NCI-H460 (cell line): ENCODE data around the gene KCTD11. TPM values are rescaled to one million over a fixed set of nuclear protein-coding genes. Genes with fewer than 3 reads are reported as not detected.
"Not testable (repeated sequence)": the region's sequence is repeated elsewhere in the genome, so short reads cannot be mapped to it uniquely, and the experiment has no call there.

Experiments used
- DNase-seq: peaks from one replicate; pipeline ENCODE4 v3.0.0-alpha.2; 2016; ENCODE audit warnings: low read depth; ENCODE audit errors: extremely low read depth
- total RNA-seq: library from RNA; depleted of rRNA; stranded (reverse); fragments of >200 nt; shearing (Covaris generic); gene quantifications from 2 replicates; pipeline ENCODE4 v1.2.3, GENCODE V29; 2014

KCTD11 gene
- total RNA-seq, 1 experiment from 2014 or later, result 5.0 TPM

- no peak for DNase-seq
These were observed 11.8 kb upstream of the KCTD11 start for GRCh38 chr17:7340179-7340578.

- DNase-seq, result no peak
These were observed 10.1 kb upstream of the KCTD11 start for GRCh38 chr17:7341842-7342241.

GRCh38 chr17:7343250-7343649, 8.7 kb upstream of the KCTD11 start:
- no peak for DNase-seq

GRCh38 chr17:7346761-7347614, 5.0 kb upstream of the KCTD11 start:
- DNase-seq, result no peak

GRCh38 chr17:7347630-7348477, 4.1 kb upstream of the KCTD11 start:
- no peak for DNase-seq

GRCh38 chr17:7348478-7349242, 3.3 kb upstream of the KCTD11 start:
- DNase-seq, result no peak

- DNase-seq, result no peak
These were observed 534 bp downstream of the KCTD11 start for GRCh38 chr17:7352503-7352889.

- DNase-seq, result no peak
These were observed 1.1 kb downstream of the KCTD11 start for GRCh38 chr17:7352910-7353635.

- no peak for DNase-seq
These were observed 2.4 kb downstream of the KCTD11 start for GRCh38 chr17:7354262-7354843.

GRCh38 chr17:7355053-7355452, 3.1 kb downstream of the KCTD11 start, which contains the start of gene TMEM95:
TMEM95 (plus strand) TSS chr17:7355156; CDS start chr17:7355205, 49 bp downstream.
- DNase-seq, result no peak

GRCh38 chr17:7355573-7355972, 3.6 kb downstream of the KCTD11 start:
- DNase-seq, result no peak

GRCh38 chr17:7356072-7356549, 4.1 kb downstream of the KCTD11 start:
- DNase-seq, result peak; percentile 75

- no peak for DNase-seq
These were observed 4.8 kb downstream of the KCTD11 start for GRCh38 chr17:7356756-7357155.

GRCh38 chr17:7357381-7357780, 5.4 kb downstream of the KCTD11 start:
- DNase-seq, result no peak

- DNase-seq, result no peak
These were observed 9.9 kb downstream of the KCTD11 start for GRCh38 chr17:7361906-7362305.

GRCh38 chr17:7363311-7363710, 11.3 kb downstream of the KCTD11 start:
- DNase-seq, result no peak

GRCh38 chr17:7365963-7366362, 14.0 kb downstream of the KCTD11 start:
- not testable (repeated sequence) for DNase-seq

- DNase-seq, result no peak
These were observed 15.1 kb downstream of the KCTD11 start for GRCh38 chr17:7367083-7367482.

- no peak for DNase-seq
These were observed 16.1 kb downstream of the KCTD11 start for GRCh38 chr17:7367918-7368598.
